A549 treated with CORT108297 at 1 μM for 4 hours (cell line): Measurements from ENCODE around the gene IFT52. TPM values are rescaled to one million over a fixed set of nuclear protein-coding genes. Genes with fewer than 3 reads are reported as not detected.

ENCODE experiments used
- total RNA-seq: library from RNA; stranded (reverse); fragments of 200-300 nt; extraction: Qiagen RNA extraction; gene quantifications from 5 replicates; pipeline ENCODE4 v1.2.3, GENCODE V29; 2022

IFT52 gene
- total RNA-seq, result 28.4 to 33.5 TPM (median 29.3 TPM) in 5 replicates

GRCh38 chr20:43590392-43591303 is at the start of gene IFT52:
Gene IFT52, plus strand, starts transcription at chr20:43590937. Its CDS starts 3,762 bp downstream, at chr20:43594699.

GRCh38 chr20:43558412-43559146 is 32.2 kb upstream of the IFT52 start, which contains the start of gene SGK2:
Gene SGK2, plus strand, starts transcription at chr20:43559027. Its CDS starts 7,469 bp downstream, at chr20:43566496.

GRCh38 chr20:43666376-43667328 is 75.9 kb downstream of the IFT52 start, which contains the start of gene MYBL2:
Gene MYBL2, plus strand, starts transcription at chr20:43667114. Its CDS starts 170 bp downstream, at chr20:43667284.

Other genes with a start within 250 kb of the IFT52 start
- gene SRSF6, start 133.0 kb upstream of the IFT52 start, total RNA-seq, result 104 to 111 TPM (median 104 TPM) in 5 replicates
- 1.1 to 1.9 TPM (median 1.4 TPM) in 5 replicates for gene L3MBTL1, start 83.2 kb upstream of the IFT52 start, total RNA-seq
- gene SGK2, start 31.9 kb upstream of the IFT52 start, total RNA-seq, result 7.1 to 8.2 TPM (median 7.7 TPM) in 5 replicates
- gene MYBL2, start 76.2 kb downstream of the IFT52 start, total RNA-seq, result 71.5 to 82.4 TPM (median 76.0 TPM) in 5 replicates
- not detected in 5 replicates for gene GTSF1L, start 136.1 kb downstream of the IFT52 start, total RNA-seq